ENCODE measurements around the gene APMAP. TPM values are rescaled to one million over a fixed set of nuclear protein-coding genes. Genes with fewer than 3 reads are reported as not detected.
"Not testable (repeated sequence)": the region's sequence is repeated elsewhere in the genome, so short reads cannot be mapped to it uniquely, and the experiment has no call there.

APMAP gene
- total RNA-seq, 3 donors from 2014 or later: 46.3 to 51.5 (median 47.3) TPM

- TF ChIP-seq CTCF (IDR thresholded peaks at IDR 0.05): peak; percentile 32
- H3K36me3 ChIP-seq (ENCODE audit: low read depth); ATAC-seq; DNase-seq; intact Hi-C loops (cut with DNase I, micrococcal nuclease); H3K4me3 ChIP-seq; H3K4me1 ChIP-seq (ENCODE audit: low read depth); H3K9me3 ChIP-seq: not testable (repeated sequence)
These were observed 61.5 kb downstream of the APMAP start for GRCh38 chr20:24930724-24931688.

DNA sequence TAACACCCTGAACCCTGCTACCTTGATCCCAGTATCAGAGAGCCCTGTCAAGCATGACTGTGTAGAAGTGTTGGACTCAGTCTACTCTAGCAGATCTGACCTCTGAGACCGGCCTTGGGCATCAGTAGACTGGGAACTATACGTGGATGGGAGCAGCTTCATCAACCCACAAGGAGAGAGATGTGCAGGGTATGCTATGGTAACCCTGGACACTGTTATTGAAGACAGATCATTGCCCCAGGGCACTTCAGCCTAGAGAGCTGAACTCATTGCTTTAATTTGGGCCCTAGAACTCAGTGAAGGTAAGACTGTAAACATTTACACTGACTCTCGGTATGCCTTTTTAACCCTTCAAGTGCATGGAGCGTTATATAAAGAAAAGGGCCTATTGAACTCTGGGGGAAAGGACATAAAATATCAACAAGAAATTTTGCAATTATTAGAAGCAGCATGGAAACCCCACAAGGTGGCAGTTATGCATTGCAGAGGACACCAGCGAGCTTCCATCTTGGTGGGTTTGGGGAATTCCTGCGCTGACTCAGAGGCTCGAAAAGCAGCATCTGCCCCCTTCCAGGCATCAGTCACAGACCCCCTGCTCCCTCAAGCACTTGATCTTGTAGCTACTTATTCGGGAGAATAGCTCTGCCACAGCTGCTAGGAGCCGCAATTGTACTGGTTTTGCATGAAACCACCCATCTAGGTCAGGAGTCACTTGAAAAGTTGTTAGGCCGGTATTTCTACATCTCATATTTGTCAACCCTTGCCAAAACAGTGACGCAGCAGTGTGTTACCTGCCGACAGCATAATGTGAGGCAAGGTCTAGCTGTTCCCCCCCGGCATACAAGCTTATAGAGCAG lies 62.5 kb downstream of the APMAP start:
- H3K4me3 ChIP-seq; H3K36me3 ChIP-seq (ENCODE audit: low read depth); H3K9me3 ChIP-seq; H3K4me1 ChIP-seq (ENCODE audit: low read depth); intact Hi-C loops (cut with DNase I, micrococcal nuclease): not testable (repeated sequence)
- ATAC-seq: peak; percentile 82
- DNase-seq: peak in 2 of 3 donors; percentile 52 to 85

DNA sequence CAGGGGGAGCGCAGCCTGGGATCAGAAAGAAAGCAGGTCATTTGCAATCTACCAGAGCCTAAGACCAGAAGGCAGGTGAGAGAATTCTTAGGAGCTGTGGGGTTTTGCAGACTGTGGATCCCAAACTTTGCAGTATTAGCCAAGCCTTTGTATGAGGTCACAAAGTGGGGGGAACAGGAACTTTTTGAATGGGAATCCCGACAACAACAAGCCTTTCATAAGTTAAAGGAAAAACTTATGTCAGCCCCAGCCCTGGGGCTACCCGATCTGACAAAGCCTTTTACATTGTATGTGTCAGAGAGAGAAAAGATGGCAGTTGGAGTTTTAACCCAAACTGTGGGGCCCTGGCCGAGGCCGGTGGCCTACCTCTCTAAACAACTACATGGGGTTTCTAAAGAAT lies 63.3 kb downstream of the APMAP start:
- H3K4me3 ChIP-seq; H3K4me1 ChIP-seq (ENCODE audit: low read depth); intact Hi-C loops (cut with DNase I, micrococcal nuclease); H3K36me3 ChIP-seq (ENCODE audit: low read depth); H3K9me3 ChIP-seq; DNase-seq; ATAC-seq: not testable (repeated sequence)

GRCh38 chr20:24920706-24921105 lies 71.8 kb downstream of the APMAP start:
- intact Hi-C loops (cut with DNase I, micrococcal nuclease); H3K4me1 ChIP-seq (ENCODE audit: low read depth); ATAC-seq; H3K4me3 ChIP-seq; DNase-seq; H3K9me3 ChIP-seq; H3K36me3 ChIP-seq (ENCODE audit: low read depth): not testable (repeated sequence)

GRCh38 chr20:24919665-24920064 lies 72.9 kb downstream of the APMAP start:
- not testable (repeated sequence) for ATAC-seq; DNase-seq; H3K4me3 ChIP-seq; H3K36me3 ChIP-seq (ENCODE audit: low read depth); H3K4me1 ChIP-seq (ENCODE audit: low read depth); H3K9me3 ChIP-seq
- intact Hi-C loops (cut with DNase I, micrococcal nuclease): loop anchor here (10.0 kb wide), 1 partner anchor 755 kb away; no protein-coding TSS in a partner anchor

- TF ChIP-seq CTCF (IDR thresholded peaks at IDR 0.05): no peak
- DNase-seq (no peak), ATAC-seq (no peak)
- Histone ChIP-seq H3K9me3 (no peaks in the 10 kb centered on the region), H3K36me3 (ENCODE audit: low read depth) (no peaks in the 10 kb centered on the region), H3K4me3 (no peak overlapping the region), H3K4me1 (ENCODE audit: low read depth) (no peaks in the 10 kb centered on the region)
- intact Hi-C loops (cut with DNase I, micrococcal nuclease): loop anchor here (10.0 kb wide), 1 partner anchor 754 kb away; no protein-coding TSS in a partner anchor
These were observed 73.7 kb downstream of the APMAP start for GRCh38 chr20:24918579-24919566.

Measured in mucosa of descending colon (tissue), 3 donors.